Mesothelial cell of epicardium (in vitro differentiated cells): ENCODE measurements around the gene TMEM120B. TPM values are rescaled to one million over a fixed set of nuclear protein-coding genes. Genes with fewer than 3 reads are reported as not detected.

Source experiments
- DNase-seq, 2 experiments: peaks; one replicate each; pipeline ENCODE4 v3.0.0; 2021; ENCODE audit warnings: low spot score in 2 of 2; ENCODE audit not compliant: unreplicated experiment in 2 of 2
- H3K27ac Mint-ChIP-seq: 2 replicates; pipeline ENCODE4 v1.8.0; 2021; ENCODE audit warnings: mixed read lengths
- H3K27me3 Mint-ChIP-seq: 2 replicates; pipeline ENCODE4 v1.8.0; 2021; ENCODE audit warnings: low read depth, mixed read lengths
- H3K36me3 Mint-ChIP-seq: 2 replicates; pipeline ENCODE4 v1.8.0; 2021; ENCODE audit warnings: mixed read lengths
- H3K4me1 Mint-ChIP-seq: 2 replicates; pipeline ENCODE4 v1.8.0; 2021; ENCODE audit warnings: mixed read lengths
- H3K4me3 Mint-ChIP-seq: 2 replicates; pipeline ENCODE4 v1.8.0; 2021; ENCODE audit warnings: mild to moderate bottlenecking, moderate library complexity, mixed read lengths
- H3K9me3 Mint-ChIP-seq: 2 replicates; pipeline ENCODE4 v1.8.0; 2021; ENCODE audit warnings: mixed read lengths
- total RNA-seq: library from RNA; stranded (reverse); gene quantifications from 3 replicates; pipeline ENCODE4 v1.2.1, GENCODE V29; 2021
- TF ChIP-seq, protein P1 (sequence below): fragments of 200-600 bp; sonication (generic); IDR thresholded peaks from one replicate; pipeline ENCODE4 v1.5.0; 2021; ENCODE audit warnings: antibody characterized with exemption; ENCODE audit not compliant: unreplicated experiment

TMEM120B gene
- total RNA-seq, 1 donor from 2014 or later = 22.4 TPM

- H3K27me3 Mint-ChIP-seq = no peaks in the 10 kb centered on the region
- H3K27ac Mint-ChIP-seq = no peak overlapping the region
- no peaks in the 10 kb centered on the region for H3K4me1 Mint-ChIP-seq
- peaks cover 45% of the 10 kb centered on the region for H3K36me3 Mint-ChIP-seq
- DNase-seq = no peak
- H3K4me3 Mint-ChIP-seq = no peak overlapping the region
- TF ChIP-seq, protein P1, sequence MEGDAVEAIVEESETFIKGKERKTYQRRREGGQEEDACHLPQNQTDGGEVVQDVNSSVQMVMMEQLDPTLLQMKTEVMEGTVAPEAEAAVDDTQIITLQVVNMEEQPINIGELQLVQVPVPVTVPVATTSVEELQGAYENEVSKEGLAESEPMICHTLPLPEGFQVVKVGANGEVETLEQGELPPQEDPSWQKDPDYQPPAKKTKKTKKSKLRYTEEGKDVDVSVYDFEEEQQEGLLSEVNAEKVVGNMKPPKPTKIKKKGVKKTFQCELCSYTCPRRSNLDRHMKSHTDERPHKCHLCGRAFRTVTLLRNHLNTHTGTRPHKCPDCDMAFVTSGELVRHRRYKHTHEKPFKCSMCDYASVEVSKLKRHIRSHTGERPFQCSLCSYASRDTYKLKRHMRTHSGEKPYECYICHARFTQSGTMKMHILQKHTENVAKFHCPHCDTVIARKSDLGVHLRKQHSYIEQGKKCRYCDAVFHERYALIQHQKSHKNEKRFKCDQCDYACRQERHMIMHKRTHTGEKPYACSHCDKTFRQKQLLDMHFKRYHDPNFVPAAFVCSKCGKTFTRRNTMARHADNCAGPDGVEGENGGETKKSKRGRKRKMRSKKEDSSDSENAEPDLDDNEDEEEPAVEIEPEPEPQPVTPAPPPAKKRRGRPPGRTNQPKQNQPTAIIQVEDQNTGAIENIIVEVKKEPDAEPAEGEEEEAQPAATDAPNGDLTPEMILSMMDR = no peak
- H3K9me3 Mint-ChIP-seq = no peaks in the 10 kb centered on the region
Observed at GRCh38 chr12:121830134-121830533, 117.6 kb downstream of the TMEM120B start.

DNA sequence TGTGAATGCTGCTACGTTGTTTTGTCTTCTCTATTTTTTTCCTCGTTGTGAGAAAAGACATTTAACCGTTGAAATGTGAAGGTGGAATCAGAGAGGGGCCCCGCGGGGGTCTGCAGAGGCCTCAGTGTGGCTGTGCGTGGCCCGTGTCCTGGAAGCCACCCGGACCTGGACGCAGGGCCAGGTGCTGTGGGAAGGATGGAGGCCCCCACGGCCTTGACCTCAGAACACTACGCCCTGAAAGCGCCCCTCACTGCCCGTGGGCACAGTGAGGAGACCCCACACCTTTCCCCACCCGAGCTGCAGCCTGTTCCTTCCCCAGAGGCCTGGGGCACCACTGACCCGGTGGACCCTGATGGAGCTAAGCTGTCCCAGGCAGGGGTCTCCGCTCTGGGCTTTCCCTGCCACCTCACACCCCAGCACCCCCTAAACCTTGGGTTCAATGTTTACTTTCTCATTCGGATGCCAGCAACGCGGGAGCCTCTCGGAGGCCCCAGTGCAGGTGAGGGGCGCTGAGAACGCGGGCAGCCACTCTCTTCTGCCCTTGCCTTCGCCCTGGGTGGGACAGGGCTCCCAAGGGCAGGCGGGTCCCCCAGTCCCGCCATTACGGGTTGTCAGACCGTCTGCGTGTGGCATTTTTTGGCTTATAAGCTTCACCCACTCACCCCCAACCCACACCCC lies 118.2 kb downstream of the TMEM120B start:
- Mint-ChIP-seq H3K36me3 (peaks cover 45% of the 10 kb centered on the region), H3K27me3 (no peaks in the 10 kb centered on the region), H3K4me1 (no peaks in the 10 kb centered on the region), H3K4me3 (no peak overlapping the region), H3K27ac (no peak overlapping the region), H3K9me3 (no peaks in the 10 kb centered on the region)
- TF ChIP-seq, protein P1 = no peak
- DNase-seq = no peak

Other genes with a start within 250 kb of the TMEM120B start
- gene KDM2B, start 131.7 kb upstream of the TMEM120B start, total RNA-seq = 55.4 to 61.1 TPM (median 57.5 TPM) in 3 replicates
- gene ORAI1, start 86.2 kb upstream of the TMEM120B start, total RNA-seq = 9.8 to 10.3 TPM (median 9.8 TPM) in 3 replicates
- 0.69 to 1.2 TPM (median 0.99 TPM) in 3 replicates for gene MORN3, start 43.1 kb upstream of the TMEM120B start, total RNA-seq
- gene RHOF, start 80.9 kb downstream of the TMEM120B start, total RNA-seq = 33.0 to 37.8 TPM (median 33.8 TPM) in 3 replicates
- 26.5 to 27.2 TPM (median 26.8 TPM) in 3 replicates for gene SETD1B, start 91.3 kb downstream of the TMEM120B start, total RNA-seq
- 0.16 TPM in 1 of 3 replicates, not detected in the others for gene HPD, start 146.1 kb downstream of the TMEM120B start, total RNA-seq
- 34.1 to 38.6 TPM (median 36.3 TPM) in 3 replicates for gene PSMD9, start 176.0 kb downstream of the TMEM120B start, total RNA-seq
- 6.6 to 6.9 TPM (median 6.6 TPM) in 3 replicates for gene CFAP251, start 205.8 kb downstream of the TMEM120B start, total RNA-seq